DND-41 (cell line): ENCODE measurements around the gene EEF1AKMT2.

Experiments
- ATAC-seq: fragments of 200-7000 bp; cut with Tn5 transposase; 3 replicates; pipeline ENCODE4 v1.9.1; 2021; ENCODE audit warnings: low read depth; ENCODE audit not compliant: insufficient read depth
- DNase-seq: peaks from one replicate; pipeline ENCODE4 v3.0.0-alpha.2; 2020
- H2AFZ ChIP-seq: 2 replicates; pipeline ENCODE4 v1.6.0; 2012; ENCODE audit warnings: low read depth, low read length
- H3K27ac ChIP-seq: 2 replicates; pipeline ENCODE4 v1.5.1; 2012; ENCODE audit warnings: low read length, inconsistent platforms
- H3K27me3 ChIP-seq: fragments of 200-600 bp; sonication (generic); 2 replicates; pipeline ENCODE4 v1.6.0; 2012; ENCODE audit warnings: low read length, mild to moderate bottlenecking, inconsistent platforms; ENCODE audit not compliant: insufficient read depth, poor library complexity
- H3K36me3 ChIP-seq: 2 replicates; pipeline ENCODE4 v1.5.1; 2012; ENCODE audit warnings: low read length, inconsistent platforms; ENCODE audit not compliant: insufficient read depth
- H3K4me1 ChIP-seq: 2 replicates; pipeline ENCODE4 v1.5.1; 2012; ENCODE audit warnings: mild to moderate bottlenecking, low read length; ENCODE audit not compliant: insufficient read depth
- H3K4me2 ChIP-seq: 2 replicates; pipeline ENCODE4 v1.6.0; 2012; ENCODE audit warnings: mild to moderate bottlenecking, moderate library complexity, low read length, inconsistent platforms; ENCODE audit not compliant: insufficient read depth
- H3K4me3 ChIP-seq, 2 experiments: fragments of 200-600 bp in 1 of 2; shearing (Covaris generic) in 1 of 2; 2 replicates each; pipeline ENCODE4 v1.5.1; 2012 to 2016; ENCODE audit warnings: inconsistent platforms in 2 of 2, low read length in 2 of 2, mild to moderate bottlenecking in 2 of 2, low read depth in 1 of 2, moderate library complexity in 1 of 2
- H3K79me2 ChIP-seq: 2 replicates; pipeline ENCODE4 v1.6.0; 2012; ENCODE audit warnings: low read length, inconsistent platforms; ENCODE audit not compliant: insufficient read depth
- H3K9ac ChIP-seq: 2 replicates; pipeline ENCODE4 v1.6.0; 2012; ENCODE audit warnings: low read depth, mild to moderate bottlenecking, inconsistent platforms, low read length, moderate library complexity
- H3K9me3 ChIP-seq: 2 replicates; pipeline ENCODE4 v1.5.1; 2012; ENCODE audit warnings: low read length, moderate library complexity, mild to moderate bottlenecking, inconsistent platforms; ENCODE audit not compliant: insufficient read depth, severe bottlenecking
- H4K20me1 ChIP-seq: 2 replicates; pipeline ENCODE4 v1.6.0; 2012; ENCODE audit warnings: low read length; ENCODE audit not compliant: insufficient read depth
- CTCF ChIP-seq: IDR thresholded peaks from 2 replicates; pipeline ENCODE4 v1.5.1; 2012; ENCODE audit warnings: borderline replicate concordance, low read length, moderate library complexity, mild to moderate bottlenecking; ENCODE audit not compliant: poor library complexity, severe bottlenecking; ENCODE audit errors: extremely low read depth
- EZH2 ChIP-seq: IDR thresholded peaks from 3 replicates; pipeline ENCODE4 v1.6.1; 2012; ENCODE audit warnings: borderline replicate concordance, low read depth, mild to moderate bottlenecking, moderate library complexity, low read length, inconsistent platforms; ENCODE audit not compliant: severe bottlenecking

EEF1AKMT2 gene

GRCh38 chr10:124739986-124740368 is 51.7 kb downstream of the EEF1AKMT2 start:
- Histone ChIP-seq H3K36me3 (peaks cover 11% of the 10 kb centered on the region; the same call in 1 of the 2 replicates), H3K79me2 (peaks cover 91% of the 10 kb centered on the region), H4K20me1 (peaks cover 45% of the 10 kb centered on the region; the same call in 1 of the 2 replicates), H3K27me3 (no peaks in the 10 kb centered on the region), H2AFZ (no peak overlapping the region), H3K9ac (peak overlapping the region; percentile 90), H3K9me3 (no peaks in the 10 kb centered on the region), H3K4me1 (peaks cover 82% of the 10 kb centered on the region), H3K4me2 (peak overlapping the region; percentile 69), H3K4me3 (peak overlapping the region in 1 of 2 experiments; percentile 72; a peak in 2 of 4 replicates), H3K27ac (peak overlapping the region; percentile 84)
- ATAC-seq (peak; percentile 15), DNase-seq (peak; percentile 71)
- TF ChIP-seq EZH2, result no peak
- no peak for TF ChIP-seq CTCF

GRCh38 chr10:124739119-124739921 is 52.4 kb downstream of the EEF1AKMT2 start:
- Histone ChIP-seq H3K4me2 (peak overlapping the region; percentile 69), H3K4me1 (peaks cover 84% of the 10 kb centered on the region), H3K27me3 (no peaks in the 10 kb centered on the region), H3K36me3 (peaks cover 15% of the 10 kb centered on the region), H3K9ac (peak overlapping the region; percentile 90), H3K27ac (peak overlapping the region; percentile 84), H3K4me3 (peak overlapping the region in 1 of 2 experiments; percentile 72; a peak in 2 of 4 replicates), H4K20me1 (peaks cover 50% of the 10 kb centered on the region), H3K9me3 (no peaks in the 10 kb centered on the region), H3K79me2 (peaks cover 97% of the 10 kb centered on the region), H2AFZ (no peak overlapping the region)
- DNase-seq (no peak), ATAC-seq (no peak)
- no peak for TF ChIP-seq CTCF
- no peak for TF ChIP-seq EZH2

- no peaks in the 10 kb centered on the region for H3K27me3 ChIP-seq
- no peaks in the 10 kb centered on the region for H3K9me3 ChIP-seq
- DNase-seq, result no peak
- peaks cover 59% of the 10 kb centered on the region for H4K20me1 ChIP-seq
- ATAC-seq, result no peak
- peak overlapping the region in 1 of 2 experiments; percentile 16; a peak in 1 of 4 replicates for H3K4me3 ChIP-seq
- no peak overlapping the region for H2AFZ ChIP-seq
- peak overlapping the region; percentile 69 for H3K4me2 ChIP-seq
- peaks cover 100% of the 10 kb centered on the region for H3K79me2 ChIP-seq
- H3K36me3 ChIP-seq, result peaks cover 24% of the 10 kb centered on the region
- H3K4me1 ChIP-seq, result peaks cover 93% of the 10 kb centered on the region
- peak overlapping the region; percentile 84 for H3K27ac ChIP-seq
- TF ChIP-seq EZH2 (no peak), CTCF (no peak)
- H3K9ac ChIP-seq, result peak overlapping the region; percentile 90
Observed at GRCh38 chr10:124738441-124738840, 53.2 kb downstream of the EEF1AKMT2 start.
